ENCODE results near the gene ZNF549. TPM values are rescaled to one million over a fixed set of nuclear protein-coding genes. Genes with fewer than 3 reads are reported as not detected.

Gene ZNF549
- total RNA-seq, 1 experiment from 2014 or later = 9.2 TPM

DNA sequence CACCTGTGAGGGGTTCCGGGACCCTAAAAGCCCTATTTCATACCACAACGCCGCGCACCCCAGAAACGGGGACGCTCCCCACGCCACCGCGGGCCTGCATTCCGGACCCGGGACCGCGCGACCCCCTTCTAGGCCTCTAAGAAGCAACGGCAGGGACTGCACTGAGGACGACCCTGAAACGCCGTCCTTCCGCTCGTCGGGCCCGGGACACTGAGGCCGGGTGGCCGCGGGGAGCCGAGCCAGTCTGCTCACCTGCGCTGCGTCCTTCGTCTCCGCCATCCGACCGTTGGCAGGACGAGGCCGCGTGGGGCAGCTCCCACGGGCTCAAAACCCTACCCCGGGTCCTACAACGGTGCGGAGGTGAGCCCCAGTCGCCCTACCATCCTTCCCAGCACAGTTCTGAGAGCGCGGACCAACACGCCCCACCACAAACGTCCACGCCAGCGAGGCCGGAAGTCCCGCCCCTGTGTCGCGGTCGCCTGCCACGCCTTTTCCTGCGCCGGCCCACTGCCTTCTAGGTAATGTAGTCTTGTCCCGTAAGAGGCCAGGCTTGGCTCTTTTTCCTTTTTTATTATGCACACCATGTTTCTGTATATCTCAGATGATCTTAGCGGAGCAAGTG is 32.4 kb downstream of the ZNF549 start, which contains the start of gene ZNF550:
ZNF550 (minus strand) TSS at position 460 of the 622 bp plus-strand sequence; CDS start at position 279, 181 bp downstream.
- Mint-ChIP-seq H3K9me3 (peaks cover 47% of the 10 kb centered on the region), H3K27ac (peak within 1 kb of the TSS; percentile 51), H3K4me1 (peaks cover 11% of the 10 kb centered on the region), H3K36me3 (peaks cover 42% of the 10 kb centered on the region), H3K4me3 (peak within 1 kb of the TSS; percentile 97), H3K27me3 (ENCODE audit: low read depth) (peaks cover 34% of the 10 kb centered on the region)
- CTCF ChIA-PET = interaction anchor here (0.7 kb wide), 1 partner anchor 149 kb away, joined by 3 read pairs; the partner anchor contains the start of gene ZNF154
- peak; percentile 94 for ATAC-seq
- POLR2A ChIA-PET = no interaction called here
- peak; percentile 85 for DNase-seq (ENCODE audit: low spot score)
- TF ChIP-seq, protein P1, sequence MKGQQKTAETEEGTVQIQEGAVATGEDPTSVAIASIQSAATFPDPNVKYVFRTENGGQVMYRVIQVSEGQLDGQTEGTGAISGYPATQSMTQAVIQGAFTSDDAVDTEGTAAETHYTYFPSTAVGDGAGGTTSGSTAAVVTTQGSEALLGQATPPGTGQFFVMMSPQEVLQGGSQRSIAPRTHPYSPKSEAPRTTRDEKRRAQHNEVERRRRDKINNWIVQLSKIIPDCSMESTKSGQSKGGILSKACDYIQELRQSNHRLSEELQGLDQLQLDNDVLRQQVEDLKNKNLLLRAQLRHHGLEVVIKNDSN (CRISPR knock-in tag; IDR thresholded peaks at IDR 0.05) = 0 out of 2 replicates have a peak, but pooled peaks have one; percentile 34
- TF ChIP-seq FOXK1 (CRISPR knock-in tag; IDR thresholded peaks at IDR 0.05) = peak; percentile 74
- peak; percentile 76; the same call in 1 of the 2 replicates for TF ChIP-seq GABPB1 (CRISPR knock-in tag; IDR thresholded peaks at IDR 0.05)
- TF ChIP-seq, protein P2, sequence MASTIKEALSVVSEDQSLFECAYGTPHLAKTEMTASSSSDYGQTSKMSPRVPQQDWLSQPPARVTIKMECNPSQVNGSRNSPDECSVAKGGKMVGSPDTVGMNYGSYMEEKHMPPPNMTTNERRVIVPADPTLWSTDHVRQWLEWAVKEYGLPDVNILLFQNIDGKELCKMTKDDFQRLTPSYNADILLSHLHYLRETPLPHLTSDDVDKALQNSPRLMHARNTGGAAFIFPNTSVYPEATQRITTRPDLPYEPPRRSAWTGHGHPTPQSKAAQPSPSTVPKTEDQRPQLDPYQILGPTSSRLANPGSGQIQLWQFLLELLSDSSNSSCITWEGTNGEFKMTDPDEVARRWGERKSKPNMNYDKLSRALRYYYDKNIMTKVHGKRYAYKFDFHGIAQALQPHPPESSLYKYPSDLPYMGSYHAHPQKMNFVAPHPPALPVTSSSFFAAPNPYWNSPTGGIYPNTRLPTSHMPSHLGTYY (CRISPR knock-in tag; IDR thresholded peaks at IDR 0.05) = no peak
- TF ChIP-seq, protein P3, sequence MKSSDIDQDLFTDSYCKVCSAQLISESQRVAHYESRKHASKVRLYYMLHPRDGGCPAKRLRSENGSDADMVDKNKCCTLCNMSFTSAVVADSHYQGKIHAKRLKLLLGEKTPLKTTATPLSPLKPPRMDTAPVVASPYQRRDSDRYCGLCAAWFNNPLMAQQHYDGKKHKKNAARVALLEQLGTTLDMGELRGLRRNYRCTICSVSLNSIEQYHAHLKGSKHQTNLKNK (CRISPR knock-in tag; IDR thresholded peaks at IDR 0.05) = no peak
- TF ChIP-seq NR2C2 (CRISPR knock-in tag; IDR thresholded peaks at IDR 0.05) = no peak
- TF ChIP-seq, protein P4, sequence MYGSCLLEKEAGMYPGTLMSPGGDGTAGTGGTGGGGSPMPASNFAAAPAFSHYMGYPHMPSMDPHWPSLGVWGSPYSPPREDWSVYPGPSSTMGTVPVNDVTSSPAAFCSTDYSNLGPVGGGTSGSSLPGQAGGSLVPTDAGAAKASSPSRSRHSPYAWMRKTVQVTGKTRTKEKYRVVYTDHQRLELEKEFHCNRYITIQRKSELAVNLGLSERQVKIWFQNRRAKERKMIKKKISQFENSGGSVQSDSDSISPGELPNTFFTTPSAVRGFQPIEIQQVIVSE (CRISPR knock-in tag; IDR thresholded peaks at IDR 0.05; ENCODE audit: borderline replicate concordance) = no peak
- TF ChIP-seq, protein P5, sequence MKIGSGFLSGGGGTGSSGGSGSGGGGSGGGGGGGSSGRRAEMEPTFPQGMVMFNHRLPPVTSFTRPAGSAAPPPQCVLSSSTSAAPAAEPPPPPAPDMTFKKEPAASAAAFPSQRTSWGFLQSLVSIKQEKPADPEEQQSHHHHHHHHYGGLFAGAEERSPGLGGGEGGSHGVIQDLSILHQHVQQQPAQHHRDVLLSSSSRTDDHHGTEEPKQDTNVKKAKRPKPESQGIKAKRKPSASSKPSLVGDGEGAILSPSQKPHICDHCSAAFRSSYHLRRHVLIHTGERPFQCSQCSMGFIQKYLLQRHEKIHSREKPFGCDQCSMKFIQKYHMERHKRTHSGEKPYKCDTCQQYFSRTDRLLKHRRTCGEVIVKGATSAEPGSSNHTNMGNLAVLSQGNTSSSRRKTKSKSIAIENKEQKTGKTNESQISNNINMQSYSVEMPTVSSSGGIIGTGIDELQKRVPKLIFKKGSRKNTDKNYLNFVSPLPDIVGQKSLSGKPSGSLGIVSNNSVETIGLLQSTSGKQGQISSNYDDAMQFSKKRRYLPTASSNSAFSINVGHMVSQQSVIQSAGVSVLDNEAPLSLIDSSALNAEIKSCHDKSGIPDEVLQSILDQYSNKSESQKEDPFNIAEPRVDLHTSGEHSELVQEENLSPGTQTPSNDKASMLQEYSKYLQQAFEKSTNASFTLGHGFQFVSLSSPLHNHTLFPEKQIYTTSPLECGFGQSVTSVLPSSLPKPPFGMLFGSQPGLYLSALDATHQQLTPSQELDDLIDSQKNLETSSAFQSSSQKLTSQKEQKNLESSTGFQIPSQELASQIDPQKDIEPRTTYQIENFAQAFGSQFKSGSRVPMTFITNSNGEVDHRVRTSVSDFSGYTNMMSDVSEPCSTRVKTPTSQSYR (CRISPR knock-in tag; IDR thresholded peaks at IDR 0.05) = no peak
- TF ChIP-seq, protein P6, sequence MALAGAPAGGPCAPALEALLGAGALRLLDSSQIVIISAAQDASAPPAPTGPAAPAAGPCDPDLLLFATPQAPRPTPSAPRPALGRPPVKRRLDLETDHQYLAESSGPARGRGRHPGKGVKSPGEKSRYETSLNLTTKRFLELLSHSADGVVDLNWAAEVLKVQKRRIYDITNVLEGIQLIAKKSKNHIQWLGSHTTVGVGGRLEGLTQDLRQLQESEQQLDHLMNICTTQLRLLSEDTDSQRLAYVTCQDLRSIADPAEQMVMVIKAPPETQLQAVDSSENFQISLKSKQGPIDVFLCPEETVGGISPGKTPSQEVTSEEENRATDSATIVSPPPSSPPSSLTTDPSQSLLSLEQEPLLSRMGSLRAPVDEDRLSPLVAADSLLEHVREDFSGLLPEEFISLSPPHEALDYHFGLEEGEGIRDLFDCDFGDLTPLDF (CRISPR knock-in tag; IDR thresholded peaks at IDR 0.05) = no peak
- no peak for TF ChIP-seq GRHL2 (CRISPR knock-in tag; IDR thresholded peaks at IDR 0.05; ENCODE audit: insufficient replicate concordance, severe bottlenecking)
- TF ChIP-seq, protein P7, sequence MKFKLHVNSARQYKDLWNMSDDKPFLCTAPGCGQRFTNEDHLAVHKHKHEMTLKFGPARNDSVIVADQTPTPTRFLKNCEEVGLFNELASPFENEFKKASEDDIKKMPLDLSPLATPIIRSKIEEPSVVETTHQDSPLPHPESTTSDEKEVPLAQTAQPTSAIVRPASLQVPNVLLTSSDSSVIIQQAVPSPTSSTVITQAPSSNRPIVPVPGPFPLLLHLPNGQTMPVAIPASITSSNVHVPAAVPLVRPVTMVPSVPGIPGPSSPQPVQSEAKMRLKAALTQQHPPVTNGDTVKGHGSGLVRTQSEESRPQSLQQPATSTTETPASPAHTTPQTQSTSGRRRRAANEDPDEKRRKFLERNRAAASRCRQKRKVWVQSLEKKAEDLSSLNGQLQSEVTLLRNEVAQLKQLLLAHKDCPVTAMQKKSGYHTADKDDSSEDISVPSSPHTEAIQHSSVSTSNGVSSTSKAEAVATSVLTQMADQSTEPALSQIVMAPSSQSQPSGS (CRISPR knock-in tag; IDR thresholded peaks at IDR 0.05; ENCODE audit: borderline replicate concordance, low read depth) = no peak
- TF ChIP-seq, protein P8, sequence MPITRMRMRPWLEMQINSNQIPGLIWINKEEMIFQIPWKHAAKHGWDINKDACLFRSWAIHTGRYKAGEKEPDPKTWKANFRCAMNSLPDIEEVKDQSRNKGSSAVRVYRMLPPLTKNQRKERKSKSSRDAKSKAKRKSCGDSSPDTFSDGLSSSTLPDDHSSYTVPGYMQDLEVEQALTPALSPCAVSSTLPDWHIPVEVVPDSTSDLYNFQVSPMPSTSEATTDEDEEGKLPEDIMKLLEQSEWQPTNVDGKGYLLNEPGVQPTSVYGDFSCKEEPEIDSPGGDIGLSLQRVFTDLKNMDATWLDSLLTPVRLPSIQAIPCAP (CRISPR knock-in tag; IDR thresholded peaks at IDR 0.05) = no peak
- no peak for TF ChIP-seq ZNF121 (CRISPR knock-in tag; IDR thresholded peaks at IDR 0.05)
- no peak for TF ChIP-seq TEAD1 (CRISPR knock-in tag; IDR thresholded peaks at IDR 0.05)
- TF ChIP-seq, protein P9, sequence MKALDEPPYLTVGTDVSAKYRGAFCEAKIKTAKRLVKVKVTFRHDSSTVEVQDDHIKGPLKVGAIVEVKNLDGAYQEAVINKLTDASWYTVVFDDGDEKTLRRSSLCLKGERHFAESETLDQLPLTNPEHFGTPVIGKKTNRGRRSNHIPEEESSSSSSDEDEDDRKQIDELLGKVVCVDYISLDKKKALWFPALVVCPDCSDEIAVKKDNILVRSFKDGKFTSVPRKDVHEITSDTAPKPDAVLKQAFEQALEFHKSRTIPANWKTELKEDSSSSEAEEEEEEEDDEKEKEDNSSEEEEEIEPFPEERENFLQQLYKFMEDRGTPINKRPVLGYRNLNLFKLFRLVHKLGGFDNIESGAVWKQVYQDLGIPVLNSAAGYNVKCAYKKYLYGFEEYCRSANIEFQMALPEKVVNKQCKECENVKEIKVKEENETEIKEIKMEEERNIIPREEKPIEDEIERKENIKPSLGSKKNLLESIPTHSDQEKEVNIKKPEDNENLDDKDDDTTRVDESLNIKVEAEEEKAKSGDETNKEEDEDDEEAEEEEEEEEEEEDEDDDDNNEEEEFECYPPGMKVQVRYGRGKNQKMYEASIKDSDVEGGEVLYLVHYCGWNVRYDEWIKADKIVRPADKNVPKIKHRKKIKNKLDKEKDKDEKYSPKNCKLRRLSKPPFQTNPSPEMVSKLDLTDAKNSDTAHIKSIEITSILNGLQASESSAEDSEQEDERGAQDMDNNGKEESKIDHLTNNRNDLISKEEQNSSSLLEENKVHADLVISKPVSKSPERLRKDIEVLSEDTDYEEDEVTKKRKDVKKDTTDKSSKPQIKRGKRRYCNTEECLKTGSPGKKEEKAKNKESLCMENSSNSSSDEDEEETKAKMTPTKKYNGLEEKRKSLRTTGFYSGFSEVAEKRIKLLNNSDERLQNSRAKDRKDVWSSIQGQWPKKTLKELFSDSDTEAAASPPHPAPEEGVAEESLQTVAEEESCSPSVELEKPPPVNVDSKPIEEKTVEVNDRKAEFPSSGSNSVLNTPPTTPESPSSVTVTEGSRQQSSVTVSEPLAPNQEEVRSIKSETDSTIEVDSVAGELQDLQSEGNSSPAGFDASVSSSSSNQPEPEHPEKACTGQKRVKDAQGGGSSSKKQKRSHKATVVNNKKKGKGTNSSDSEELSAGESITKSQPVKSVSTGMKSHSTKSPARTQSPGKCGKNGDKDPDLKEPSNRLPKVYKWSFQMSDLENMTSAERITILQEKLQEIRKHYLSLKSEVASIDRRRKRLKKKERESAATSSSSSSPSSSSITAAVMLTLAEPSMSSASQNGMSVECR (CRISPR knock-in tag; IDR thresholded peaks at IDR 0.05; ENCODE audit: borderline replicate concordance) = peak; percentile 39; the same call in 1 of the 2 replicates
- TF ChIP-seq, protein P10, sequence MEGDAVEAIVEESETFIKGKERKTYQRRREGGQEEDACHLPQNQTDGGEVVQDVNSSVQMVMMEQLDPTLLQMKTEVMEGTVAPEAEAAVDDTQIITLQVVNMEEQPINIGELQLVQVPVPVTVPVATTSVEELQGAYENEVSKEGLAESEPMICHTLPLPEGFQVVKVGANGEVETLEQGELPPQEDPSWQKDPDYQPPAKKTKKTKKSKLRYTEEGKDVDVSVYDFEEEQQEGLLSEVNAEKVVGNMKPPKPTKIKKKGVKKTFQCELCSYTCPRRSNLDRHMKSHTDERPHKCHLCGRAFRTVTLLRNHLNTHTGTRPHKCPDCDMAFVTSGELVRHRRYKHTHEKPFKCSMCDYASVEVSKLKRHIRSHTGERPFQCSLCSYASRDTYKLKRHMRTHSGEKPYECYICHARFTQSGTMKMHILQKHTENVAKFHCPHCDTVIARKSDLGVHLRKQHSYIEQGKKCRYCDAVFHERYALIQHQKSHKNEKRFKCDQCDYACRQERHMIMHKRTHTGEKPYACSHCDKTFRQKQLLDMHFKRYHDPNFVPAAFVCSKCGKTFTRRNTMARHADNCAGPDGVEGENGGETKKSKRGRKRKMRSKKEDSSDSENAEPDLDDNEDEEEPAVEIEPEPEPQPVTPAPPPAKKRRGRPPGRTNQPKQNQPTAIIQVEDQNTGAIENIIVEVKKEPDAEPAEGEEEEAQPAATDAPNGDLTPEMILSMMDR (IDR thresholded peaks at IDR 0.05) = no peak
- 0 out of 2 replicates have a peak, but pooled peaks have one; percentile 67 for TF ChIP-seq ZBTB21 (CRISPR knock-in tag; IDR thresholded peaks at IDR 0.05; ENCODE audit: borderline replicate concordance)
- TF ChIP-seq, protein P11, sequence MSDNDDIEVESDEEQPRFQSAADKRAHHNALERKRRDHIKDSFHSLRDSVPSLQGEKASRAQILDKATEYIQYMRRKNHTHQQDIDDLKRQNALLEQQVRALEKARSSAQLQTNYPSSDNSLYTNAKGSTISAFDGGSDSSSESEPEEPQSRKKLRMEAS (CRISPR knock-in tag; IDR thresholded peaks at IDR 0.05) = peak; percentile 69; the same call in 1 of the 2 replicates
